Keratinocyte (primary cell): ENCODE results near the gene FAM174B. TPM values are rescaled to one million over a fixed set of nuclear protein-coding genes. Genes with fewer than 3 reads are reported as not detected.

Experiments
- DNase-seq: peaks from one replicate; pipeline ENCODE4 v3.0.0-alpha.2; 2011; ENCODE audit warnings: low read depth, missing footprints, low spot score
- FAIRE-seq: peaks from 2 replicates; lab custom pipeline; 2011; peaks lifted over from hg19 to GRCh38; lab: Jason Lieb, UNC
- H2AFZ ChIP-seq: 2 replicates; pipeline ENCODE4 v1.6.0; 2012; ENCODE audit warnings: low read length, control low read depth, inconsistent platforms; ENCODE audit not compliant: control insufficient read depth
- H3K27ac ChIP-seq: 2 replicates; pipeline ENCODE4 v1.5.1; 2011; ENCODE audit warnings: low read length; ENCODE audit not compliant: control insufficient read depth, insufficient read depth
- H3K27me3 ChIP-seq: 3 replicates; pipeline ENCODE4 v1.6.0; 2011; ENCODE audit warnings: low read length; ENCODE audit not compliant: control insufficient read depth, insufficient read depth; ENCODE audit errors: extremely low read depth
- H3K36me3 ChIP-seq, 2 experiments: 2 replicates in 1 of 2; 3 replicates in 1 of 2; pipeline ENCODE4 v1.5.1; 2011; ENCODE audit warnings: low read length in 2 of 2, mild to moderate bottlenecking in 1 of 2; ENCODE audit not compliant: control insufficient read depth in 2 of 2, insufficient read depth in 2 of 2; ENCODE audit errors: extremely low read depth in 1 of 2
- H3K4me1 ChIP-seq: 3 replicates; pipeline ENCODE4 v1.5.1; 2011; ENCODE audit warnings: low read length; ENCODE audit not compliant: control insufficient read depth, insufficient read depth; ENCODE audit errors: extremely low read depth
- H3K4me2 ChIP-seq: 3 replicates; pipeline ENCODE4 v1.6.0; 2011; ENCODE audit warnings: low read depth, low read length; ENCODE audit not compliant: control insufficient read depth, insufficient read depth; ENCODE audit errors: extremely low read depth
- H3K4me3 ChIP-seq, 3 experiments: fragments of 200-600 bp in 1 of 3; sonication (generic) in 1 of 3; 2 replicates in 2 of 3; 3 replicates in 1 of 3; pipeline ENCODE4 v1.5.1; 2011 to 2016; ENCODE audit warnings: low read length in 3 of 3, mild to moderate bottlenecking in 3 of 3, control low read depth in 2 of 3, inconsistent platforms in 1 of 3, low read depth in 1 of 3, mixed read lengths in 1 of 3, mixed run types in 1 of 3, moderate library complexity in 1 of 3; ENCODE audit not compliant: control insufficient read depth in 2 of 3, insufficient read depth in 2 of 3; ENCODE audit errors: extremely low read depth in 1 of 3
- H3K79me2 ChIP-seq: 2 replicates; pipeline ENCODE4 v1.6.0; 2012; ENCODE audit warnings: low read length; ENCODE audit not compliant: control insufficient read depth, insufficient read depth
- H3K9ac ChIP-seq: 3 replicates; pipeline ENCODE4 v1.6.0; 2011; ENCODE audit warnings: low read length; ENCODE audit not compliant: control insufficient read depth, insufficient read depth; ENCODE audit errors: extremely low read depth
- H3K9me1 ChIP-seq: 3 replicates; pipeline ENCODE4 v1.6.0; 2011; ENCODE audit warnings: low read length; ENCODE audit not compliant: control insufficient read depth, insufficient read depth; ENCODE audit errors: extremely low read depth
- H3K9me3 ChIP-seq: 2 replicates; pipeline ENCODE4 v1.5.1; 2012; ENCODE audit warnings: low read depth, low read length; ENCODE audit not compliant: control insufficient read depth
- H4K20me1 ChIP-seq: 3 replicates; pipeline ENCODE4 v1.6.0; 2011; ENCODE audit warnings: low read length; ENCODE audit not compliant: control insufficient read depth, insufficient read depth; ENCODE audit errors: extremely low read depth
- EZH2 ChIP-seq: IDR thresholded peaks from one replicate; pipeline ENCODE4 v1.6.1; 2012; ENCODE audit warnings: inconsistent platforms, mild to moderate bottlenecking, low read length, moderate library complexity
- dilution Hi-C: fragments of 300-500 bp; cut with MboI; formaldehyde crosslinking; loops from one replicate; pipeline ENCODE4 v1.7.0; 2020; ENCODE audit warnings: low sequenced_read_pairs; ENCODE audit not compliant: extremely low pct_ligation_motif_present
- polyA plus RNA-seq, 5 experiments: library from polyadenylated mRNA; depleted of rRNA in 3 of 5; stranded (reverse) in 3 of 5; stranded (forward) in 1 of 5; unstranded in 1 of 5; fragments of >200 nt; gene quantifications; 1 replicate in 1 of 5; 2 replicates in 3 of 5; 3 replicates in 1 of 5; pipeline versions ENCODE4 v1.2.1 to v1.2.3, GENCODE V29; 2011 to 2012; ENCODE audit warnings: missing spikeins in 2 of 5, low read depth in 1 of 5, low replicate concordance in 1 of 5
- TF ChIP-seq, protein P1 (sequence below), 3 experiments: IDR thresholded peaks in 1 of 3; conservative IDR thresholded peaks in 1 of 3; optimal IDR thresholded peaks in 1 of 3; 2 replicates in 2 of 3; 3 replicates in 1 of 3; pipeline versions ENCODE3 to v1.5.1; 2011; ENCODE audit warnings: low read length in 3 of 3, mild to moderate bottlenecking in 3 of 3, moderate library complexity in 2 of 3, control low read depth in 1 of 3, inconsistent platforms in 1 of 3; ENCODE audit not compliant: insufficient read depth in 2 of 3; ENCODE audit errors: extremely low read depth in 1 of 3

FAM174B gene
- polyA plus RNA-seq, 1 donor (not counting 4 experiments of a cell fraction or from before 2014, with no cell fraction given) = 0.73 TPM

DNA sequence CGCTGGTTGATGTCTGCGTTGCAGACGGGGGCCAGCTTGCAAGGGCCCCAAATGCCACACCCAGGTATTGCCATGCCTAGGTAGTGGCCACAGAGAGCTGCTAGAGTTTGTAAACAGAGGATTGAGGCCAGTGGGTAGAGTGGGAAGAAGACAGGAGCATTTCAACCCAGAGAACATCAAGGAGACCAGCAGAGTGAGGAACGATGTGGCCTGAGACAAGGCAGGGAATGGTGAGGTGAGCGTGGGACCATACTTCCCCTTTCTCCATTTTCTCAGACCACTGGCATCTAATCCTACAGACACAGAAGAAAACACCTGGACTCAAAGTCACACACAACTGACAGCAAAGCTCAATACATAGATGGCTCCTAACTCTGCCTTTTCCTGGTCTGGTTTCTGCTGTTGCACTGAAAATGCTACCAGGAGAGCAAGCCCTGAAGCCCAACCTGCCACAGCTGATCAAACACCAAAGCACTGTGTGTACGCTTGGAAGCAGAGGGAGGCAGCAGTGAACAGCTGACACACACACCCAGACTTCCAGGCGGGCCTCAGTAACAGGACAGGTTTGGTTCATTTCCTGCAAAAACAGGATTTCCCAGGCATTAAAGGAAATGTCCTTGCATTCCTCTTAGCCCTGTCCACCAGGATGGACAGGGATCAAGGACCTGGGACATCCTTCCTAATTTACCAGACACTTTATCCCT, 1.6 kb downstream of the FAM174B start:
- no peak for DNase-seq
- Histone ChIP-seq H2AFZ (no peak overlapping the region), H3K9ac (no peak overlapping the region), H3K36me3 (no peaks in the 10 kb centered on the region), H3K9me1 (no peaks in the 10 kb centered on the region), H3K4me2 (no peak overlapping the region), H3K27me3 (peaks cover 30% of the 10 kb centered on the region), H4K20me1 (no peaks in the 10 kb centered on the region), H3K79me2 (no peaks in the 10 kb centered on the region), H3K27ac (no peak overlapping the region), H3K4me3 (no peak overlapping the region), H3K4me1 (no peaks in the 10 kb centered on the region), H3K9me3 (no peaks in the 10 kb centered on the region)
- FAIRE-seq = no peak
- TF ChIP-seq, protein P1, sequence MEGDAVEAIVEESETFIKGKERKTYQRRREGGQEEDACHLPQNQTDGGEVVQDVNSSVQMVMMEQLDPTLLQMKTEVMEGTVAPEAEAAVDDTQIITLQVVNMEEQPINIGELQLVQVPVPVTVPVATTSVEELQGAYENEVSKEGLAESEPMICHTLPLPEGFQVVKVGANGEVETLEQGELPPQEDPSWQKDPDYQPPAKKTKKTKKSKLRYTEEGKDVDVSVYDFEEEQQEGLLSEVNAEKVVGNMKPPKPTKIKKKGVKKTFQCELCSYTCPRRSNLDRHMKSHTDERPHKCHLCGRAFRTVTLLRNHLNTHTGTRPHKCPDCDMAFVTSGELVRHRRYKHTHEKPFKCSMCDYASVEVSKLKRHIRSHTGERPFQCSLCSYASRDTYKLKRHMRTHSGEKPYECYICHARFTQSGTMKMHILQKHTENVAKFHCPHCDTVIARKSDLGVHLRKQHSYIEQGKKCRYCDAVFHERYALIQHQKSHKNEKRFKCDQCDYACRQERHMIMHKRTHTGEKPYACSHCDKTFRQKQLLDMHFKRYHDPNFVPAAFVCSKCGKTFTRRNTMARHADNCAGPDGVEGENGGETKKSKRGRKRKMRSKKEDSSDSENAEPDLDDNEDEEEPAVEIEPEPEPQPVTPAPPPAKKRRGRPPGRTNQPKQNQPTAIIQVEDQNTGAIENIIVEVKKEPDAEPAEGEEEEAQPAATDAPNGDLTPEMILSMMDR (optimal IDR thresholded peaks at IDR 0.05 in 1 of 3, IDR thresholded peaks at IDR 0.05 in 1 of 3, conservative IDR thresholded peaks at IDR 0.05 in 1 of 3; ENCODE audit: extremely low read depth in 1 of 3, insufficient read depth in 2 of 3, low read length in 3 of 3) = no peak
- TF ChIP-seq EZH2 = no peak
- dilution Hi-C loops = no loop called here

DNA sequence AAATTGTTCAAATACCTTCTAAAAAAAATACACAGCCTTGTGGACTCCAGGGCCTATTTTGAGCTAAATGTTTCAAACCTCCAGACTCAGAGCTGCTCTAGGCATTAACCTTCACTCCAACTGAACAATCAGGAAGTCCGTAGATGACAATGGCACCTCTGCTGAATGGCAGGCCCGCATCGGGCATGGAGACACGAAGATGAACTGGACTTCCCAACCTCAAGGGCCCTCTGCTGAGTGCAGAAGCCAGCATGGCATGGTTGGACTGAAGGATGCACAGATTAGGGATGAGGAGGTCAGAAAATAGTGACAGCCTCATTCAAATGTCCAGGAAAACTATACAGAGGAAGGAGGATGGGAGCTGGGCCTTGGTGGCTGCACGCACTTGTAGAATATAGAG, 2.2 kb downstream of the FAM174B start:
- Histone ChIP-seq H3K9me1 (no peaks in the 10 kb centered on the region), H4K20me1 (no peaks in the 10 kb centered on the region), H3K4me1 (no peaks in the 10 kb centered on the region), H3K4me2 (no peak overlapping the region), H3K27me3 (peaks cover 30% of the 10 kb centered on the region), H3K9ac (no peak overlapping the region), H3K4me3 (no peak overlapping the region), H3K27ac (no peak overlapping the region), H3K36me3 (no peaks in the 10 kb centered on the region), H3K79me2 (no peaks in the 10 kb centered on the region), H3K9me3 (no peaks in the 10 kb centered on the region), H2AFZ (no peak overlapping the region)
- dilution Hi-C loops = no loop called here
- no peak for DNase-seq
- TF ChIP-seq, protein P1 (optimal IDR thresholded peaks at IDR 0.05 in 1 of 3, IDR thresholded peaks at IDR 0.05 in 1 of 3, conservative IDR thresholded peaks at IDR 0.05 in 1 of 3; ENCODE audit: extremely low read depth in 1 of 3, insufficient read depth in 2 of 3, low read length in 3 of 3) = no peak
- TF ChIP-seq EZH2 = no peak
- FAIRE-seq = no peak
